ENCODE measurements around the gene FLRT1. TPM values are rescaled to one million over a fixed set of nuclear protein-coding genes. Genes with fewer than 3 reads are reported as not detected.

The FLRT1 gene
- total RNA-seq, 6 donors from 2014 or later, result 0.09 to 0.30 (median 0.15) TPM; not detected in 3

DNA sequence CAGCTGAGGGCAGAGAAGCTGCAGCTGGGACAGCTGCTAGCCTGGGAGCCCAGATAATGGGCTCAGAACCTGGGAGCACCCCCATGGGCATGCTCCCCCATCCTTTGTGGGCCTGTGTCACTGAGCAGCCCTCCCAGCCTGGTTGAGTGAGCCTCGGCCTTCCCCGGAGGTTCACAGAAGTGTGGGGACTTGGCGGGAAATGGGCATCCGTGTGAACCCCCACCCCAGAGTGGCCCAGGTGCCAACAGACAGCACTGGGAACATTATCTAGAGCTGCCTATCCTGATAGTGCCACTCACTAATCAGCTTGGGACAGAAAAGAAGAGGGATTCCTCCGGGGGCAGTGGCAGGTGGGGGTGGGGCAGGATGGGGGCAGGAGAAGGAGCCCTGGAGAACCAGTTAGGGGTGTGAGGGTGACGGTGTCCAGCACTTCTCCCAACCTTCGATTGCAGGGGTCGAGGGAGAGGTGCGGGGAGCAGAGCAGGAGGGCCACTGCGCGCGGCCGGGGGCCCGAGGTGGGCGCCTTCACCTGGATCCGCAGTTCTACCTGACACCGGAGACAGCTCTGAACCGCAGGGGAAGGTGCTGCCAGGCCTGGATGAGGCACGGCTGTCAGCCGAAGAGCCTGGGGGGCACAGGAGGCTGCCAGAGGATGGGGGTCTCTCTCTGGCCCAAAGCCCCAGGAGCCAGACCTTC lies 33.1 kb downstream of the FLRT1 start:
- Histone ChIP-seq H3K27me3 (no peaks in the 10 kb centered on the region), H3K9me3 (no peaks in the 10 kb centered on the region), H3K4me1 (no peaks in the 10 kb centered on the region), H3K36me3 (no peaks in the 10 kb centered on the region), H3K27ac (no peak overlapping the region), H3K4me3 (no peak overlapping the region)
- TF ChIP-seq CTCF (IDR thresholded peaks at IDR 0.05) (no peak), POLR2AphosphoS5 (IDR thresholded peaks at IDR 0.05) (no peak), EP300 (IDR thresholded peaks at IDR 0.05) (no peak), POLR2A (IDR thresholded peaks at IDR 0.05) (no peak)
- ATAC-seq (ENCODE audit: low FRiP score in 2 of 2) (no peak), DNase-seq (peak in 1 of 2 donors; percentile 72)
- WGBS, 2 donors, result 92 to 94% methylated on average over 12 to 19 of the region's 20 CpGs

GRCh38 chr11:64069401-64070313 lies 33.9 kb downstream of the FLRT1 start:
- Histone ChIP-seq H3K4me3 (no peak overlapping the region), H3K27me3 (no peaks in the 10 kb centered on the region), H3K4me1 (no peaks in the 10 kb centered on the region), H3K9me3 (no peaks in the 10 kb centered on the region), H3K36me3 (no peaks in the 10 kb centered on the region), H3K27ac (no peak overlapping the region)
- 82 to 84% methylated on average over 13 to 23 of the region's 23 CpGs for WGBS, 2 donors
- TF ChIP-seq POLR2A (IDR thresholded peaks at IDR 0.05), result no peak
- no peak for TF ChIP-seq POLR2AphosphoS5 (IDR thresholded peaks at IDR 0.05)
- TF ChIP-seq CTCF (IDR thresholded peaks at IDR 0.05), result no peak
- no peak for TF ChIP-seq EP300 (IDR thresholded peaks at IDR 0.05)
- peak in 1 of 2 donors; percentile 74 for DNase-seq
- no peak for ATAC-seq (ENCODE audit: low FRiP score in 2 of 2)

DNA sequence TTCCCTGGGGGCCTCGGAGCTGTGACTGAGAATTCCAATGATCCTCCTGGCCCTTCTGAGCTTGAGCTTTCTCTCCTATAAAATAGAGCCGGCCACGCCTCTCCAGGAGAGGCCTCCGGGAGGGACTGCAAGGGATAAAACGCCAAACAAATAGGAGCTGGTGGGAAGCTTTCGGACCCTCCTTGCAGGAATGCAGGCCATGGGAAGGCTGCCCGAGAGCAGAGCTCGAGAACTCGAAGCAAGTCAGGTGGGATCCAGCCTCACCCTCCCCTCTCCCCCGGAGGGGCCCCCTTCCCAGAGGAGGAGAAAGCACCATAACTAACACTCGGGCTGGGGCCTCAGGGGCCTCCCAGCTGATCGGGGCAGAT lies 34.6 kb downstream of the FLRT1 start:
- H3K27ac ChIP-seq, result no peak overlapping the region
- no peak for ATAC-seq (ENCODE audit: low FRiP score in 2 of 2)
- no peaks in the 10 kb centered on the region for H3K27me3 ChIP-seq
- no peak for DNase-seq
- H3K36me3 ChIP-seq, result no peaks in the 10 kb centered on the region
- H3K9me3 ChIP-seq, result no peaks in the 10 kb centered on the region
- no peak overlapping the region for H3K4me3 ChIP-seq
- TF ChIP-seq EP300 (IDR thresholded peaks at IDR 0.05), result no peak
- TF ChIP-seq POLR2A (IDR thresholded peaks at IDR 0.05), result no peak
- TF ChIP-seq POLR2AphosphoS5 (IDR thresholded peaks at IDR 0.05), result no peak
- TF ChIP-seq CTCF (IDR thresholded peaks at IDR 0.05), result no peak
- 70 to 79% methylated on average over 11 to 12 of the region's 12 CpGs for WGBS, 2 donors
- no peaks in the 10 kb centered on the region for H3K4me1 ChIP-seq

GRCh38 chr11:64071849-64072248 lies 36.1 kb downstream of the FLRT1 start:
- Histone ChIP-seq H3K27me3 (no peaks in the 10 kb centered on the region), H3K4me3 (no peak overlapping the region), H3K9me3 (no peaks in the 10 kb centered on the region), H3K27ac (no peak overlapping the region), H3K4me1 (no peaks in the 10 kb centered on the region), H3K36me3 (no peaks in the 10 kb centered on the region)
- DNase-seq (peak in 1 of 2 donors; percentile 68), ATAC-seq (ENCODE audit: low FRiP score in 2 of 2) (no peak)
- no peak for TF ChIP-seq EP300 (IDR thresholded peaks at IDR 0.05)
- no peak for TF ChIP-seq POLR2A (IDR thresholded peaks at IDR 0.05)
- TF ChIP-seq CTCF (IDR thresholded peaks at IDR 0.05), result no peak
- no peak for TF ChIP-seq POLR2AphosphoS5 (IDR thresholded peaks at IDR 0.05)
- WGBS, 2 donors, result 83 to 90% methylated on average over 16 to 20 of the region's 20 CpGs
